NCI-H226 (cell line): ENCODE results near the gene COL1A1.

Experiments used
- DNase-seq: peaks from one replicate; pipeline ENCODE4 v3.0.0-alpha.2; 2015

The COL1A1 gene

GRCh38 chr17:50170662-50171370 lies 30.6 kb downstream of the COL1A1 start:
- DNase-seq, result no peak

GRCh38 chr17:50169881-50170459 lies 31.5 kb downstream of the COL1A1 start:
- DNase-seq, result no peak

DNA sequence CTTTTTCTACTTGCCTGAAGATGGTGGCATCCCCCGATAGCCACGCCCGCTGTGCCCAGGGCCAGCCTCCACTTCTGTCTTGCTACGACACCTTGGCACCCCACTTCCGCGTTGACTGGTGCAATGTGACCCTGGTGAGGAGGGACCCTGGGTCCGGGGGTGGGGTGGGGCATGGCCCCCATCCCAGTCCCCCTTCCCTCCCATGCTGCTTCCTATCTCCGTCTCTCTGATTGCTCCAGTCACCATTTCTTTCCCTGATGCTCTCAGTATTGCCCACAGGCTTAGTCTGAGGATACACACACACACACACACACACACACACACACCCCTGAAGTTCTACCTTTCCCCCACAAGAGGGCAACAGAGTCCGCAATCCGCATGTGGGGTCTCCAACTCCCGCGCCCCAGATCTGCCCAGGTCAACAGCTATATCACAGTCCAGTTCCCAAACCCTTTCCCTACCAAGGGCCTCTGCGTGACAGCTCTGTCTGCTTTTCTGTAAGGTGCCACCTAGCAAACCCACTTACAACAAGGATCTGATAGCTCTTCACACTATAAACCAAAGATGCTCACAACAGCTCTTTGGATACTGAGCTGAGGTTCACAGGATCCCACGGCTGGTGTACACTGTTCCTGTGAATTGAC lies 32.2 kb downstream of the COL1A1 start:
- peak; percentile 45 for DNase-seq

DNA sequence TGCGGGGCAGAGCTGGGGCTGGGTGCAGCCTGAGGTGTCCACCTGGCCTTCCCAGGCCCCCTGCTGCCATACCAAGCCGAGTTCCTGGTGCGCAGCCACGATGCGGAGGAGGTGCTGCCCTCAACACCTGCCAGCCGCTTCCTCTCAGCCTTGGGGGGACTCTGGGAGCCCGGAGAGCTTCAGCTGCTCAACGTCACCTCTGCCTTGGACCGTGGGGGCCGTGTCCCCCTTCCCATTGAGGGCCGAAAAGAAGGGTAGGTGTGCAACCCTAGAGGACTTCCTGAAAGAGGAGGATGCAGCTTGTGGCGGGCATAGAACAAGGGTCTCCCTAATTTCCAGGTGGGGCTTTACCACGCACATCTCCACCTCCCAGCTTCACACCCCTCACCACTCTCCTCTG lies 33.1 kb downstream of the COL1A1 start:
- DNase-seq, result no peak

DNA sequence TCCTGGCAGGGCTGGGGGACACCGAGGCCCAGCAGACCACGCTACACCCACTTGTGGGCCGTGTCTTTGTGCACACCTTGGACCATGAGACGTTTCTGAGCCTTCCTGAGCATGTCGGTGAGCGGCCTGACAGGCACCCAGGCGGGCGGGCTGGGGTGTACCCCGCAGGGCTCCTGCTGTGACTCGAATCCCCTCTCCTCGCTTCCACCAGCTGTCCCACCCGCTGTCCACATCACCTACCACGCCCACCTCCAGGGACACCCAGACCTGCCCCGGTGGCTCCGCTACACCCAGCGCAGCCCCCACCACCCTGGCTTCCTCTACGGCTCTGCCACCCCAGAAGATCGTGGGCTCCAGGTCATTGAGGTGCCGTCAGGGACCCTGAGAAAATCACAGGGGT lies 34.1 kb downstream of the COL1A1 start:
- DNase-seq, result no peak

- DNase-seq, result no peak
Observed at GRCh38 chr17:50166518-50167181, 34.8 kb downstream of the COL1A1 start.

DNA sequence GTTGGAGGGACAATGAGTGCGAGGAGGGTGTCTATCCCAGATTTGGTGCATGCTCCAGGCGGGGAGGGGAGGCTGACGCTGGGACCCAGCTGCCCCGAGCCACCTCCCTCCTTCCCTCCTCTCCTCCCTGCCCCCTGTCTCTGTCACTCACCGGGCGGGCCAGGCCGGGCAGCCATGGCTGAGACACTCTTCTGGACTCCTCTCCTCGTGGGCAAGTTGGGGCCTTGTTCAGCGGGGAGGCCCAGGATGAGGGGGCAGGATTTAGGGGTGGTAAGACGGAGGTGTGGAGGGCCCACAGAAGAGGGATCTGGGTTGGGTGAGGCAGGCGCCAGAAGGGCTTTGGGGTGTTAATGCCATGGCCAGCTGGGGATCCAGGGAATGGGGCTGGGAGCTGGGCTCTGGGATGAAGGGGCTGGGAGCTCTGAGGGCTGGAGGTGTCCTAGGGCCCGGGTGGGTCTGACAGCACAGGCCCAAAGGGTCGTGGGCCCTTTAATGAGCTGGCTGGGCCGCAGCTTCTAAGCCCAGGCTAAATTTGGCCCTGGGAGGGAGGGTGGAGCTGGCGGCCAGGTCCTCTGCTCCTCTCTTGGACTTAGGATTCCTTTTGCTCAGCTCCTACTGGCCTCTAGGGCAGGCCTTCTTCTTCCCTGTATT lies 35.4 kb downstream of the COL1A1 start, which contains the start of gene SGCA:
TSS of gene SGCA (plus strand) at position 139 of the 651 bp plus-strand sequence. CDS start at position 175, 36 bp downstream.
- no peak for DNase-seq

DNA sequence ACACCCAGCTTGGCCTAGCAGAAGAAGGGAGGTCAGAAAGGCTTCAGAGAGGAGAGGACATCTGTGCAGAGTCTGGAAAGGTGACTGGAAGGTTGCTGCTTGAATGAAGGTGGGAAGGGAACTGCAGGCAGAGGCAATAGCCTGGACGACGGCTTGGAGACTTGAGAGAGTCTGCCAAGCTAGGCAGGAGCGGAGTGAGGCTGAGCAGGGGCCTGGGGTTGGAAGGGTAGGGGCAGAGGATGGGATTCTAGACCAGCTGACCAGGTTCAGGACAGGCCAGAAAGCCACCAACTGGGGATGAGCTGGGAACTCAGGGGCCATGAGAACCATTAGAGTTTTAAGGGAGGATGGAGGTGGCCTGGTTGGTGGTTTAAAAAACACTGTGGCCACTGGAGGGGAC lies 36.0 kb downstream of the COL1A1 start:
- DNase-seq, result no peak

DNA sequence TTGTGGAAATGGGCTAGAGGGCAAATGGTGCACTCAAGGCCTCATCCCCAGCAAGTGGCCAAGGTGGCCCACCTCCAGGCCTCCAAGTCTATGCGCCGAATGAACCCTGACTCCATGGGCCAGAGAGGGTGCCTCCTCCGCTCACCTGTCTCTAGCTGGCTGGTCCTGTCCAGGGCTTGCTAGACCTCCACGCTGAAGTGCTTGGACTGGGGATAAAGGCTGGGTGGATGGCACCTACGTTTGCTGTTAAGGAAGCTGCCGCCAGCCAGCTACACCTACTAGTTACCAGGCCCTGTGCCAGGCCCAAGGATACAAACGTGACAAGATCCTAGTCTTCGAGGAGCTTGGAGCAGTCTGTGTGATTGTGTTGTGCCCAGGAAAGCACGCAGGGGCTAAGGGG lies 36.4 kb downstream of the COL1A1 start:
- no peak for DNase-seq

GRCh38 chr17:50164697-50164988 lies 36.8 kb downstream of the COL1A1 start:
- DNase-seq, result no peak

- no peak for DNase-seq
Observed at GRCh38 chr17:50163843-50164696, 37.4 kb downstream of the COL1A1 start.

DNA sequence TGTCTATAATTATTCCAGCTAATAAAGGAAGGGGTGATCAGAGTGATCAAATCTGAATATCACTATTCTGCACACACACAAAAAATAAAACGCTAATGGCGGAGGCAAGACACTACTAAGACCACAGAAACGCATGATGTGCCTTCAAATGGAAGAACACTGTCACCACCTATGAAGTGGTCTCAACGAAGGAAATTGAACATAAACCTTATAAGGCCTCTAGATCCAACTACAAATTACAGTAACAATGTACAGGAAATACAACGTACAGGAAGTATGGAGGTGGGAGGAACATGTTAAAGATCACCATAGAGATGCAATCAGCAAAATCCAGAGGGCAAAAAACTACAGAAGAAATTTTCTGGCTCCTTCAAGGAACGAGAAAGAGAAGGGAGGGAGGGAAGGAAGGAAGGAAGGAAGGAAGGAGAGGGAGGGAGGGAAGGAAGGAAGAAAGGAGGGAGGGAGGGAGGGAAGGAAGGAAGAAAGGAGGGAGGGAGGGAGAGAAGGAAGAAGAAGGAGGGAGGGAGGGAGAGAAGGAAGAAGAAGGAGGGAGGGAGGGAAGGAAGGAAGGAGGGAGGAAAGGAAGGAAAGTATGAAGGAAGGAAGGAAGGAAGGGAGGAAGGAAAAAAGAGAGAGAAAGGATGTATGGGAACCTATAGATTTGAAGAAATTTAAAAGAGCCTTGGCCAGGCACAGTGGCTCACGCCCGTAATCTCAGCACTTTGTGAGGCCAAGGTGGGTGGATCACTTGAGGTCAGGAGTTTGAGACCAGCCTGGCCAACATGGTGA lies 38.8 kb downstream of the COL1A1 start:
- no peak for DNase-seq

DNA sequence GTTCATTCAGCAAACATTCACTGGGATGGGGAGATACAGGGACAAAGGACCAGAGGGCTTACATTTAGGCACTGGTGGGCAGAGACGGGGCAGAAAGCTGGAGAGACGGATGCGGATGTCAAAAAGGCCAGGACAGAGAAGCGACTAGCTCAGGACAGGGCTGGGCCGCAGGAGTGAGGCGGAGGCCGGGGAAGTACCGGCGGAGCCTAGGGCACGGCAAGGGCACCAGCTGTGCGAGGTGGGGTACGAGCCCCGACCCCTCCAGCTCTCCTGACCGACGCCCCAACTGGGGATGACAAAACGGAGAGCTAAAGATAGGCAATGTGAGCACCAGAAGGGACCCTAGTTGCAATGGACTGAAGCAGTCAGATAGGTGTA lies 39.5 kb downstream of the COL1A1 start:
- no peak for DNase-seq

DNA sequence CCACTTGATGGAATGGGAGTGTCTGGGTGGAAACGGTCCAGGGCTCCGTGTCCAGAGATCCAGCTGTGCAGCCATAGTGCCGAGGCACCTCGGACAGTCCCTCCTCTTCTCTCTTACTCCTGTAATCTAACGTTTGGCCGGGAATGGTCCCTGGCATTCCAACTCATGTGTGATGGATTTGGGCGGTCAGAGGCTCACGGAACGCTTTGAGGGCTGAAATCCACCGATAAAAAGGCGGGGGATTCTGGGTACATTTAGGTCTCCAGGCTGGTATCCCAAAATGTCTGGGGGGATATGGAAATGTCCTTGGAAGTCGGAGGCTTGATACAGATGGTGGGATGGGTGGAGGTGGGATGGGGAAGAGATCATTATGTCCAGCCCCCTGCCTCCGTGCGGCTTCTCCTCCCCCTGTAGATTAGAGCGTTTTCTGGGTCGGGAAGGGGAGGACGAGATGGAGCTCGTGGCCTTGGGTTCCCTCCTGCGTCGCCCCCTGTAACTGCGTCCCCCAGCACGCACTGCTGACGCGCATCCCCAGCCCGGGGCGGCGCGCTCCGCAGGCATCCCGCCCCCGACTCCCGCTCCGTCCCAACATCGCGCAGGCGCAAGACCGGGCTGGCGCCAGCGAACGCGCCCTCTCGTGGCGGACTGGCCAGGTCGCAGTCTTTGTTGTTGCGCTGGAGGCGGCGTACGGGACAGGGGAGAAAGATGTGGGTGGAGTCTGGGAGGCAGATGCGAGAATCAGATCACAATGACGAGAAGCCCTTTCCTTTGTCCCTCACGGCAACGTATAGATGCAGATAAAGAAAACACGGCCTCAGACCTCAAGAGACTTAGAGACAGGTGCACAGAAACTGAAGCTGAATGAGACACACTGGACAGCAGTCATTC lies 40.2 kb downstream of the COL1A1 start:
- peak; percentile 68 for DNase-seq

DNA sequence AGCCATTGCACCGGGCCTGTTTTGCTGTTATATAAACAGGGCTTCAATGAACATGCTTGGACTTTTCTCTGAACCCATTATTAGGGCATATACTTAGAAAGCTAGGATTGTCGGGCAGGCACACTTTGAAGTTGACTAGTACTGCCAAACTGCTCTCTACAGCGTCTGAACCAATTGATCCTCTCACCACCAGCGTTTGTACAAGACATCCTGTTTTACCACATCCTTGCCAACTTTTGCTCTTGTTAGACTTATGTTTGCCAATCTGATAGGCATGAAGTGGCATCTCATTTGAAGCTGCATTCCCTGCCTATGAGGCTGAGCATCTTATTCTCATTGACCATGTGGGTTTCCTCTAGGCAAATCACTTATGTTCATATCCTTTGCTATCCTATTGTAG lies 43.5 kb downstream of the COL1A1 start:
- no peak for DNase-seq

DNA sequence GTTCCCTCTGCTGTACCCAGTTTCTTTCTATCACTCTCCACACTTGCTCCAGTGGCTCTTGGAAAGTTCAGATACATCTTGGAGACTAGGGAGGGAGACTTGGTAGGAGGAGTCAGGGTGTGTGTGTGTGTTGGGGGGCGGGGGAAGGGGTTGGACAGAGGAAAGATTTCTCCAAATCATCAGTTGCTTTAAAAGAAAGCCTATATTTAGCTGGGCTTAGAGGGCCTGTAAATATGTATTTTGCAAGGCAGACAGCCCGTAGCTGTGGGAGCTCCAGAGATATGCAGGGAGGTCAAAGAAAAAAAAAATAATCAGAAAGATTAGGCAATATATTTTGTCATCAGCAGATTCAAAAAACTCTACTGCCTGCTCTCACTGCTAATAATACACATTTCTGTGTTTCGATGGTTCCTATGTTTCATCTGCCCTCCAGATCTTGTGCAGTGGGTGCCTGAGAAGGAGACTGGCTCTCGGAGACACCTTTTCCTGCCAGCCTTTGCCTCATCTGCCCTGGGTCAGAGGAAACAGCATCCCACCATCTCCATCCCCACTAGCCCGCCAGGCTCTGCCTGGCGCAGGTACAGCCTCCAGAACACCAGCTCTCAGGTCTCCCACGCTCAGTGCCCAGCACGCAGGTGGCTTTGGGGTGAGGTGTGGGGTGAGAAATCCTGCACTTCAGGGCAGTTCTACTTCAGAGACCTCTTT lies 46.2 kb downstream of the COL1A1 start:
- DNase-seq, result no peak

- no peak for DNase-seq
Observed at GRCh38 chr17:50154604-50155003, 46.8 kb downstream of the COL1A1 start.

DNA sequence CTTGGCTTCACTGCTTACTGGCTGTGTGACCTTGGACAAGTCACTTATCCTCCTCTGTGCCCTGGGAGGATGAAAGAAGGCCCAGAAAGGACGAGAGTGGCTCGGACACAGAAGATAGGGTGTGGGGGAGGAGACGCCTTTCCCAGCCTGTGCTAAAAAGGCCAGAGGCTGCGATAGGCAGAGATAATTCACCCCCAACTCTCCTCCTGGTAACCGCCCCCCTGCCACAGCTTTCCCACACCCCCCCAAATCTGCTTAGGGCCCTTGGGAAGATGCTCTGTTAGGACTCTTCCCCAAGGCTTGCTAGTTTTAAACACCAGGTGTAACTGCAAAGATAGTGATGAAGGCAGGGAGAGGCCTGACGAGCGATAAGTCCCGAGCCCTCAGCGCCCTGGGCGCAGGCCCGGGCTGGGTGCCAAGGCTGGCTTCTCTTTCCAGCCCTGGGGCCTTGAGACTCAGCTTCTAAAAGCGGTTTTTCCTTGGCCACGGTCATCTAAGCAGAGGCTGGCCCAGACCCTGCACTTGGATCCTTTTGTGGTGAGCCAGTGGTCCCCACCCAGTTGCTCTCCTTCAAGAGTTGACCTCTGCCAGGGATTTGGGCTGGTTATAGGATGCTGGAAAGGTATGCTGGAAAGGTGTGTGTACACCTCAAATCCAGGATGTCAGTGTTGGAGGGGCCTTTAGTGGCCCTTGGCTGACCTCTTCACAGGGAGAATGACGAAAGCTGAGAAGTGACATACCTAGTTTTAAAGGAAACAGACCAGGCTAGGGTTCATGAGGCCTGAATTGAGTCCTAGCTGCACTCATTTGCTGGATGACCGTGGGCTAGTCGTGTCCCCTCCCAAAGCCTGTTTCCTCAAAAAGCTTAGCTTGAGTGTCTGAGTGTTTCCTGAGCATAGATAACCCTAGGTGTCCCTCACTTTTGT lies 47.5 kb downstream of the COL1A1 start:
- peak; percentile 79 for DNase-seq

DNA sequence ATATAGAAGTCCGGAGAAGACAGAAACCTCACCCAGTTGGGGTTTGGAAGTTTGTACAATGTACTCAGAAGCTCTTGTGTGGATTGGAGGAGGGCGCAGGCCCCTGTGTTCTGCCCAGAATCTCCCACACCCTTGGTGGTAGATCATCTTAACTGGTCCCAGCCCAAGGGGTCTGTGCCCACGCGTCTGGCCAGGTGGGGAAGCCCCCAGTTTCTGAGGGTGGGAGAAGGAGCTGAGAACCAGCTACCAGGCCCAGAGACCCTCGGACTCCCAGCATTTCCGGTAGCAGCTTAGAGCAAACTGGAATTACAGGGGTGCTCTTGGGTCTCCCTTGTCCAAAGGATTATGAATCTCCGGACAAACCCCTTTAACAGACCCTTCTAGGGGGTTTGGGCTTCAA lies 48.7 kb downstream of the COL1A1 start:
- no peak for DNase-seq
